22Rv1 (cell line): Measurements from ENCODE around the gene ENO1.

Experiments used
- H3K27ac ChIP-seq: fragments of 450-650 bp; 2 replicates; pipeline ENCODE4 v1.5.1; 2017
- ZFX ChIP-seq: fragments of 450-650 bp; IDR thresholded peaks from 2 replicates; pipeline ENCODE4 v1.6.1; 2017; ENCODE audit warnings: antibody characterized with exemption, borderline replicate concordance
- TF ChIP-seq, protein P1 (sequence below): fragments of 450-650 bp; IDR thresholded peaks from 2 replicates; pipeline ENCODE4 v1.5.1; 2017; ENCODE audit warnings: mild to moderate bottlenecking

The ENO1 gene

DNA sequence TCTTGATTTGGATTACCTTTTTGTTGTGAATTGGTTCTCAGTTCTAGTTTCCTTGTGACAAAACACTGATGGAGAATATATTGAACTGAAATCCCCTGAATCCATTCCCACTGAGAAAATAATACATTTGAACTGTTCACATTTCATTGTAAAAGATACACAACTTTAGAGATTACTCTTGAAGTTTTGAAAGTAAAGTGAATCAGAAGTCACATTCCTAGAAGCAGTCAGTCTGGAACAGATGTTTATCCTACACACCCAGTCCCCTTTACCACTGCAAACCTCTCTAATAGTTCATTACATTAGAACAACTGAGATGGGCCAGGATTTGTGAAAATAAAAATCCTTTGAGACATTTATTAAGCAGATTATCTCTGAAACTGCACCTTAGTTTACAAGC is 64.5 kb downstream of the ENO1 start:
- H3K27ac ChIP-seq, result no peak overlapping the region
- TF ChIP-seq, protein P1, sequence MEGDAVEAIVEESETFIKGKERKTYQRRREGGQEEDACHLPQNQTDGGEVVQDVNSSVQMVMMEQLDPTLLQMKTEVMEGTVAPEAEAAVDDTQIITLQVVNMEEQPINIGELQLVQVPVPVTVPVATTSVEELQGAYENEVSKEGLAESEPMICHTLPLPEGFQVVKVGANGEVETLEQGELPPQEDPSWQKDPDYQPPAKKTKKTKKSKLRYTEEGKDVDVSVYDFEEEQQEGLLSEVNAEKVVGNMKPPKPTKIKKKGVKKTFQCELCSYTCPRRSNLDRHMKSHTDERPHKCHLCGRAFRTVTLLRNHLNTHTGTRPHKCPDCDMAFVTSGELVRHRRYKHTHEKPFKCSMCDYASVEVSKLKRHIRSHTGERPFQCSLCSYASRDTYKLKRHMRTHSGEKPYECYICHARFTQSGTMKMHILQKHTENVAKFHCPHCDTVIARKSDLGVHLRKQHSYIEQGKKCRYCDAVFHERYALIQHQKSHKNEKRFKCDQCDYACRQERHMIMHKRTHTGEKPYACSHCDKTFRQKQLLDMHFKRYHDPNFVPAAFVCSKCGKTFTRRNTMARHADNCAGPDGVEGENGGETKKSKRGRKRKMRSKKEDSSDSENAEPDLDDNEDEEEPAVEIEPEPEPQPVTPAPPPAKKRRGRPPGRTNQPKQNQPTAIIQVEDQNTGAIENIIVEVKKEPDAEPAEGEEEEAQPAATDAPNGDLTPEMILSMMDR, result no peak
- TF ChIP-seq ZFX, result no peak

- H3K27ac ChIP-seq, result no peak overlapping the region
- no peak for TF ChIP-seq ZFX
- TF ChIP-seq, protein P1, result no peak
Measured at GRCh38 chr1:8813016-8813763, 65.3 kb downstream of the ENO1 start.

GRCh38 chr1:8812081-8812480 is 66.4 kb downstream of the ENO1 start:
- TF ChIP-seq ZFX, result no peak
- TF ChIP-seq, protein P1, result no peak
- H3K27ac ChIP-seq, result no peak overlapping the region
